ENCODE measurements around the gene COG5. TPM values are rescaled to one million over a fixed set of nuclear protein-coding genes. Genes with fewer than 3 reads are reported as not detected.

The COG5 gene
- total and polyA plus RNA-seq, 10 of the 15 experiments (the other 5 are each of a cell fraction or from before 2014, with no cell fraction given), result 5.5 to 27.9 (median 15.6) TPM

- in situ Hi-C loops (cut with MboI) (no loop called here), intact Hi-C loops (cut with micrococcal nuclease; ENCODE audit: unreplicated experiment) (no loop called here)
- Histone ChIP-seq H3K27me3 (replicated peaks in 1 of 2; ENCODE audit: control insufficient read depth in 2 of 2, insufficient read depth in 2 of 2, low read length in 1 of 2) (no peaks in the 10 kb centered on the region), H3K9me3 (replicated peaks; ENCODE audit: control insufficient read depth, insufficient read depth, low read length) (no peaks in the 10 kb centered on the region), H3K4me2 (ENCODE audit: control insufficient read depth, insufficient read depth) (no peak overlapping the region), H3K9ac (ENCODE audit: control insufficient read depth, insufficient read depth, low read length) (no peak overlapping the region), H3K36me3 (ENCODE audit: control insufficient read depth in 2 of 2, insufficient read depth in 2 of 2, low read length in 1 of 2) (peaks cover 0 to 2% of the 10 kb centered on the region in 2 experiments; a peak in 1 of 4 replicates), H2AFZ (ENCODE audit: control insufficient read depth, low read depth, low read length) (no peak overlapping the region), H3K79me2 (ENCODE audit: control insufficient read depth, insufficient read depth, low read length) (no peaks in the 10 kb centered on the region), H3K27ac (ENCODE audit: control insufficient read depth, insufficient read depth) (no peak overlapping the region), H3K4me1 (ENCODE audit: control insufficient read depth, insufficient read depth, low read length) (no peaks in the 10 kb centered on the region), H4K20me1 (ENCODE audit: control insufficient read depth, insufficient read depth) (no peaks in the 10 kb centered on the region), H3K4me3 (no peak overlapping the region)
- TF ChIP-seq CTCF (IDR thresholded peaks at IDR 0.05 in 2 of 3, conservative IDR thresholded peaks at IDR 0.05 in 1 of 3; ENCODE audit: control insufficient read depth in 2 of 3, extremely low read depth in 1 of 3, insufficient read depth in 1 of 3, low read depth in 3 of 3, low read length in 3 of 3) (no peak), NFYB (IDR thresholded peaks at IDR 0.05; ENCODE audit: insufficient read depth, low read depth, low read length) (no peak), ZNF24 (IDR thresholded peaks at IDR 0.05) (no peak), STAT1 (conservative IDR thresholded peaks at IDR 0.05) (no peak), MEF2B (IDR thresholded peaks at IDR 0.05; ENCODE audit: partially characterized antibody, poor library complexity, severe bottlenecking) (no peak), IKZF2 (IDR thresholded peaks at IDR 0.05) (no peak), SIN3A (IDR thresholded peaks at IDR 0.05; ENCODE audit: low read depth, low read length) (no peak), DPF2 (IDR thresholded peaks at IDR 0.05) (no peak), NFIC (IDR thresholded peaks at IDR 0.05; ENCODE audit: low read depth, low read length) (no peak), MTA3 (IDR thresholded peaks at IDR 0.05; ENCODE audit: borderline replicate concordance, low read length) (no peak), ZNF687 (IDR thresholded peaks at IDR 0.05) (no peak), SREBF2 (IDR thresholded peaks at IDR 0.05; ENCODE audit: low read length) (no peak), GABPA (IDR thresholded peaks at IDR 0.05; ENCODE audit: low read depth) (no peak)
- DNase-seq (ENCODE audit: low read depth, low spot score) (no peak), FAIRE-seq (no peak), ATAC-seq (no peak)
- RAD21 ChIA-PET (ENCODE audit: unreplicated experiment), result no interaction called here
- CTCF ChIA-PET, result interaction anchor here (0.6 to 1.3 kb wide), 4 partner anchors 8 to 999 kb away, joined by 3 to 5 read pairs (median 3); no protein-coding TSS in a partner anchor
- SMC1A ChIA-PET (ENCODE audit: uncharacterized antibody, unreplicated experiment), result interaction anchor here (0.6 to 1.9 kb wide), 2 partner anchors 11 to 22 kb away, joined by 3 to 6 read pairs; no protein-coding TSS in a partner anchor
- POLR2A ChIA-PET, result no interaction called here
- 100% methylated on average over 1 of the region's 1 CpG for WGBS (ENCODE audit: insufficient coverage, insufficient replicate concordance, low lambda C conversion rate, missing lambda C conversion rate)
- no TSS peak for BruUV-seq (replicated peaks)
Measured at GRCh38 chr7:107597582-107597916, 33.8 kb upstream of the COG5 start.
